Epithelial cell of esophagus (primary cell): ENCODE results near the gene ADAMTS17.

Source experiments
- DNase-seq: peaks from one replicate; pipeline ENCODE4 v3.0.0; 2010; ENCODE audit warnings: low read depth
- H3K4me3 ChIP-seq: 2 replicates; pipeline ENCODE4 v1.5.1; 2011; ENCODE audit warnings: mild to moderate bottlenecking, low read length, control low read depth
- CTCF ChIP-seq: IDR thresholded peaks from 2 replicates; pipeline ENCODE4 v1.5.1; 2011; ENCODE audit warnings: low read depth, mild to moderate bottlenecking, low read length, control low read depth, inconsistent platforms; ENCODE audit not compliant: insufficient read depth; ENCODE audit errors: missing control alignments

ADAMTS17 gene

DNA sequence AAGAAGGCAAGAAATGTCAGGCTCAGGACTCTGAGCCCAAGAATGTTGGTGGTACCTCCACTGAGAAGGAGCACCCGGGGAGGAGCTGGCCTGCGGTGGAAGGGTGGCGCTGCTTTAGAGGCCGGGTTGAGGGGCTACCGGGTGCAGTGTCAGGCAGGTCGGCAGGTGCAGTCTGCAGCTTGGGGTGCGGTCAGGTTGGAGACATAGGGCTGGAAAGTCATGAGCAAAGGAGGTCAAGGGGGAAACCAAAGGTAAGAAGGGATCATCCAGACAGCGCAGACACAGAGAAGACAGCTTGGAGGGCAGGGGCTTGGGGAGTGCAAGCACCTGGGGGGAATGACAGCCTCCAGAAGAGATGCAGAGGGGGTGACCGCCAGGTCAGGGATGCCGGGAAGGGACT is 334.2 kb downstream of the ADAMTS17 start:
- TF ChIP-seq CTCF: no peak
- DNase-seq: no peak
- no peak overlapping the region for H3K4me3 ChIP-seq

- no peak overlapping the region for H3K4me3 ChIP-seq
- DNase-seq: no peak
- no peak for TF ChIP-seq CTCF
These were observed 336.1 kb downstream of the ADAMTS17 start for GRCh38 chr15:100005715-100006114.

GRCh38 chr15:100005013-100005412 is 336.8 kb downstream of the ADAMTS17 start:
- TF ChIP-seq CTCF: no peak
- no peak overlapping the region for H3K4me3 ChIP-seq
- no peak for DNase-seq

- no peak for TF ChIP-seq CTCF
- DNase-seq: no peak
- H3K4me3 ChIP-seq: no peak overlapping the region
These were observed 338.8 kb downstream of the ADAMTS17 start for GRCh38 chr15:100002787-100003536.

DNA sequence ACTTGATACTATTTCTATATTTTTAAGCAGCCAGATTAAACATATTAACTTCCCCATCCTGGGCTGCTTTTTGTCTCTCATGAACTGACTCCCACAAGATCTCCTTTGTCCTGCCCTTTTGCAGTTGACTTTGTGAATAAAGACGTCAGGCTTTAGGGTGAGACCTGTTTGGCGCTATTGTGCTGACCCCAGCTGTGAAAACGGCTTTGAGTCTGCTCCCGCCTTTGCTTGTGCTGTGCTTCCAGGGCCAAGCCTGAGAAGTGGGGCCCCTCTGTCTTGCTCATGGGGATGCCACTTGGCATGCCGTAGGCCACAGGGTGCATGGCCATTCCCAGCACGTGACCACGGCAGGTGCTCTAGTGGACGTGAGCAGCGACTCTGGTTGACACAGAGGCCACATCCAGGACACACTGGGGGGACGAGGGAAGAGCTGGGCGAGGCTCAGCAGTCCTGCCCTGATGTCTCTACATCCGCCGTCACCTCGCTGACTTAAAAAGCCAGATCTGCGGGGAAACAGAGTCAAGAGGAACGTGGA is 339.6 kb downstream of the ADAMTS17 start:
- TF ChIP-seq CTCF: no peak
- DNase-seq: no peak
- H3K4me3 ChIP-seq: no peak overlapping the region

- no peak for TF ChIP-seq CTCF
- no peak overlapping the region for H3K4me3 ChIP-seq
- DNase-seq: no peak
These were observed 340.4 kb downstream of the ADAMTS17 start for GRCh38 chr15:100001405-100001804.
